DMS114 treated with DMSO at 0.1 percent for 48 hours (cell line): ENCODE data around the gene CFAP46.
"Not testable (repeated sequence)": the region's sequence is repeated elsewhere in the genome, so short reads cannot be mapped to it uniquely, and the experiment has no call there.

ENCODE experiments used
- DNase-seq: peaks from one replicate; lab custom pipeline; 2025; ENCODE audit not compliant: unreplicated experiment; lab: John Stamatoyannopoulos, UW

CFAP46 gene

GRCh38 chr10:132945125-132945893, 2.9 kb upstream of the CFAP46 start:
- no peak for DNase-seq

DNA sequence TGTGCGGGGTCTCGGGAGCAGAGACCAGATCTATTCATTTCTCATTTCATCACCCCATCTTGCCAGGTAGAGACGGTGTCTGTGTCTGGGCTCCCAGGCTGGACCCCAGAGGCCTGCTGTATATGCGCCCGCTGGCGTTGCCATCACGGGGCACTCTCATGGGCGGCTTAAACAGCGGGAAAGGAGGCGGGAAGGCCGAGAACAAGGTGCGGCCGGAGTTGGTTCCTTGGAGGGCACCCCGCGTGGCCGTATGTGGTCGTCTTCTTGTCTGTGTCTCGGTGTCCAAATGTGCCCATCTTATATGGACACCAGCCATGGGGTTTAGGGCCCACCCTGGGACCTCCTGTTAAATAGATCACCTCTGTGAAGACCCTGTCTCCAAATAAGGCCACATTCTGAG, 2.1 kb upstream of the CFAP46 start:
- DNase-seq, result no peak

DNA sequence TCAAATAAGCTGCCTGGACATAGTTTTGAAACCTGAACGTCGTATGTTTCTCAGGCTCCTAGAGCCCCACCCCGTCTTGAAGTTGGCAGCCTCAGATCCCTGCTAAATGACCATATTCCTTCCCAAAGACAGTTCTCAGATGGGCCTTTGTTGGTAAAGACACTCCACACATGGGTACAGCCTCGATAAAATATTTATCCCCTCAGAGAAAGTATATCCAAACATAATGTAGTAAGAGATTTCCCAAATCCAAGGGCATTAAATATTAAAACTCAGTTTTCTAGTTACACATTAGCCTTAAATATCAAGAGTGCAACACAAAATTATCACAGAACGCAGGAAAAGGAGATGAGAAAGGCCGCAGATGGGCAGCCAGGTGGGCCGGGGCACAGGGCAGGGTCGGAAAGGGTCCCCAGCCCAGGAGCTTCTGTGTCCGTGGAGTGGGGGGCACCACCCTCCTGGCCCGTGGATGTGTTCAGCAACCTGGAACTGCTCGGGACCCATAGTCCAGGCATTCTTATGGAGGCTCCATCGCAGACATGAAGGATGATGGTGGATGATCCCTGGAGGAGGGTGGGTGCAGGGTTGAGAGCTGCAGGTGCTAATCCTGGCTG, 1.5 kb upstream of the CFAP46 start:
- DNase-seq, result no peak

DNA sequence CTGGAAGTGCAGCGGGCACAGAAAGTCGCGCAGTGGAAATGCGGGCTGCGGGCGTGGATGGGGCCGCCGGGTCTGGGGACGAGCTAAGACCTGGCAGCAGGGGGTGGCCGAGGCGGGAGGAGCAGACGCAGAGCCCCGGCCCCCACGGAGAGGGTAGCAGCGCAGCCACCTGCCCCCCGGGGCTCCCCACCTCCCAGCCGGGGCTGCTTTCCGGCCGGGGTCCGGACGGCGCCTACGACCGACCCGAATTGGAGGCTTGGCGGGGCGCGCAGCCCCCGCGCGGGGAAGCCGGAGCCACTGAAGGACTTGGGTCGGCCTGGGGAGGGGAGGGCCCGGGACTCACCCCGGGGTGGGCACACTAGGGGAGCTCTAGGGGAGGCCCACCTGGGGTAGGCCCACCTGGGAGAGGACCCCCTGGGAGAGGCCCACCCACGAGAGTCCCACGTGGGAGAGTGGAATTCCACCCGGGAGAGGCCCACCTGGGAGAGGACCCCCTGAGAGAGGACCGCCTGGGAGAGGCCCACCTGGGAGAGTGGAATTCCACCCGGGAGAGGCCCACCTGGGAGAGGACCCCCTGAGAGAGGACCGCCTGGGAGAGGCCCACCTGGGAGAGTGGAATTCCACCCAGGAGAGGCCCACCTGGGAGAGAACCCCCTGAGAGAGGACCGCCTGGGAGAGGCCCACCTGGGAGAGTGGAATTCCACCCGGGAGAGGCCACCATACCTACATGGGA, 854 bp upstream of the CFAP46 start:
- DNase-seq, result no peak

DNA sequence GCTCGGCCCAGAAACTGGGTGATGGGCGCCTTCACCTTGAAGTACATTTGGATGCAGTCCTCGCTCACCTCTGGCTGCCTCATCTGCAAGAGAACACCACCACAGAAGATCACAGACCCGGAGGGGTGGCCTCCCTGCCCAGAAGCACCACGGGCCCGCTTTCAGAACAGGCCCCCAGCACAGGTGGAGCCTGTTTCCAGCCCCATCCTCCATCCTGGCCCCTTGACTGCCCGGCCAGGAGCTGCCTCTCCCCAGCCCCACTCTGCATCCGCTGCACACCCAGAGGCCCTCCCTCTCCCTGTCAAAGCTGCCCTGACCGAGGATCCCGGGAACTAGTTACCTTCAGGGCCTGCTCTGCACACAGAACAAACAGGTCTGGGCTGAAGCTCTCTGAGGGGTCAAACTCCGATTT, 724 bp downstream of the CFAP46 start:
- DNase-seq, result no peak

GRCh38 chr10:132940791-132941465, 1.4 kb downstream of the CFAP46 start:
- no peak for DNase-seq

- DNase-seq, result peak; percentile 37
Observed at GRCh38 chr10:132939957-132940790, 2.2 kb downstream of the CFAP46 start.

DNA sequence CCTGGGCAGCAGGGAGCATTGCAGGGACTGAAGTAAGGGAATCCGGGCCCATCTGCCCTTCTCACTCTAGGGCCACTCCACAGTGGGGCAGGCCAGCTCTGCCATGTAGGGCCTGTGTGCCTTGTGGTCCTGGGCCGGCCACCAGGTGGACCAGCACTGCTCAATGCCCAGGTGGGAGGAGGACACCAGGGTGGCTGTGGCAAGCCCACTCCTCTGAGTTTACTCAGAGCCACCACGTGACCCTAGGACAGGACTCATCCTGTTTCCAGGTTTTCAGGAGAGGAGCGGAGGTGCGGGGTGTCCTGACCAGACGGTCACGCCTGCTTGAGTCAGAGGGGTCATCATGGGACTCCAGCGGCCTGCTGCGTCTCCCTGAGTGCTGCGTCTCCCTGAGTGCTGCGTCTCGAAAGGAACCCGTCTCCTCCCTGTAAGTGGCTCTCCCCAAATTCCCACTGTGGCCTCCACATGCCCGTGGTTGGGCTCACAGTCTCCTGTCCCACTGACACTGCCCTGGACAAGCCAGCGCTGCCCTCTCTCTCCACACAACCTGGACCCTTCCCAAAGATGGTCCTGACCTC, 2.9 kb downstream of the CFAP46 start:
- DNase-seq, result no peak

- peak; percentile 19 for DNase-seq
Observed at GRCh38 chr10:132938472-132939339, 3.7 kb downstream of the CFAP46 start.

- DNase-seq, result no peak
Observed at GRCh38 chr10:132937861-132938260, 4.5 kb downstream of the CFAP46 start.

- DNase-seq, result no peak
Observed at GRCh38 chr10:132934953-132935352, 7.4 kb downstream of the CFAP46 start.

GRCh38 chr10:132933308-132934042, 8.9 kb downstream of the CFAP46 start:
- DNase-seq, result no peak

DNA sequence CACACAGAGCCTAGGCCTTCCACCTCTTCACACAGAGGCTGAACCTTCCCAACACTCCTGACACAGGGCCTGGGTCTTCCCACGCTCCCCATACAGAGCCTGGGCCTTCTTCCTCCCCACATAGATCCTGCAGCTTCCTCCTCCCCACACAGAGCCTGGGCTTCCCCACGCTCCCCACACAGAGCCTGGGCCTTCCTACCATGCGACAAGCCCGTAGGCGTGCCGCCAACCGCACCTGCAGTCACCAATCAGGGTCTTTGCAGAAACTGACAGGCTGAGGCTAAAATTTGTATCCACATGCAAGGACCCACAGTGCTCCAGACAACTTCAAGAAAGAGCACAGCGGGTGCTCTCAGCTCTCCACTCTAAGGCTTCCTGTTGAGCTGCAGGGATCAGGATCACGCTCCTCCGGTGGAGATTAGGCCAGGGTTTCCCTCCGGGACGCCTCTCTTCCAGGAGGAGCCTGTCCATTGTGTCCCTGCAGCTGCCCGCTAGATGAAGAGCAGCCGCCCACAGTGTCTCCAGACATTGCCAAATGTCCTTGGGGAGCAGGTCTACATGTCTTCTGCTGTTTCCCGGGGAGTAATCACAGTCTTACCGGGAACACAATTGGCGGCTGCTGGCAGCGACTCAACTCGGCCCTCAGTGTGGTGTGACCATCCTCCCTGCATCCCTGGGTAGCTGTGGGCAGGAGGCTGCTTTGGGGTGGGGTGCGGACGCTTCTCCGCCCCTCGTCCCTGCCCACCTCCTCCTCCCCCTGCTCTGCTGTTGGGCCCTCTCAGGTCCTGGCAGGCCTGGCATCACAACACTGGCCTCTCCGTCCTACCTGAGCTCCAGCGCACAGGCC, 9.7 kb downstream of the CFAP46 start:
- DNase-seq, result no peak

- not testable (repeated sequence) for DNase-seq
Observed at GRCh38 chr10:132931258-132932250, 10.8 kb downstream of the CFAP46 start.

DNA sequence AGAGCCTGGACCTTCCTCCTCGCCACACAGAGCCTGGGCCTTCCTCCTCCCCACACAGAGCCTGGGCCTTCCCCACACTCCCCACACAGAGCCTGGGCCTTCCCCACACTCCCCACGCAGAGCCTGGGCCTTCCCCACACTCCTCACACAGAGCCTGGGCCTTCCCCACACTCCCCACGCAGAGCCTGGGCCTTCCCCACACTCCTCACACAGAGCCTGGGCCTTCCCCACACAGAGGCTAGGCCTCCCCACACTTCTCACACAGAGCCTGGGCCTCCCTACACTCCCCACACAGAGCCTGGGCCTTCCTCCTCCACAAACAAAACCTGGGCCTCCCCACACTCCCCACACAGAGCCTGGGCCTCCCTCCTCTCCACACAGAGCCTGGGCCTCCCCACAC, 11.7 kb downstream of the CFAP46 start:
- DNase-seq, result not testable (repeated sequence)

GRCh38 chr10:132929953-132930548, 12.3 kb downstream of the CFAP46 start:
- no peak for DNase-seq
